ENCODE results near the gene LSR. TPM values are rescaled to one million over a fixed set of nuclear protein-coding genes. Genes with fewer than 3 reads are reported as not detected.

LSR gene
- polyA plus RNA-seq, 3 donors, result 0.08 to 0.17 TPM; not detected in 1

DNA sequence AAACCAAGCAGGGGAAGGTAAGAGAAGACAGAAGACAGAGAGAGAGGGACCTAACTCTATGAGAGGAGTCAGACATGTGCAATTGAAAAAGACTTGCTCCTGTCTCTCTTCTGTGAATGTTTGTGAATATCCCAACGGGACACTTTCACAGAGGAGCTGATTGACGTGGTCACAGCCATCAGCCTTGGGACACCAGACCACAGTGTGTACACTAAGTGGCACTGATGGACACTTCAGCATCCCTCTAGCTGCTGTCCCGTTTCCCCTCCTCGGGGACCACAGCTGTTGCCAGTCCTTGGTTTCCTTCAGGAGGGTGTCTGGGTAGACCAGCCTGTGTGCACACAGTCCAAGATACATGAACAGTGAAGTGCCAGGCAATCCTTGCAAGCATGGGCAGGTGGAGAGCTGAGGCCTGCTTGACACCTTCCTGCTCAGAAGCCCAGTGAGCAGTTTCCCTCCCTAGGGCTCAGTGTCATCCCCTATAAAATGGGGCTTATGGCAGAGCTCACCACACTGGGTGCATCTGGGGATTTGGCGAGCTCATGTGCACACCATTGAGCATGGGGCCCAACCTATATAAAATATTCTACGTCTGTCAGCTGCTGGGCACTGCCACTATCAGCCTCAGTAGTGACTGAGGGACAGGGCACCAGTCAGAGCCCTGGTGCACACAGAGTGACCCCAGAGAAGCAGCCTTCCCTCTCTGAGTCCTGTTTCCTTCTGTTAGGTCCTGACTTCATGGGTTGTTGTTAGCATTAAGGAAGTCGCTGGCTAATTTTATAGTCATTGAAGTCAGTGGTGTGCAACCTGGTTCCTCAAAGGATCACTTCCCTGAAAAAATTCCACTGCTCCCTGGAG, 15.7 kb downstream of the LSR start:
- H3K4me2 ChIP-seq (replicated peaks; ENCODE audit: extremely low read depth, low read length, poor library complexity, severe bottlenecking), result no peak overlapping the region
- no peak overlapping the region for H3K27ac ChIP-seq (ENCODE audit: low read depth in 1 of 2, low read length in 2 of 2)
- no peak overlapping the region for H2AFZ ChIP-seq (ENCODE audit: insufficient read depth, low read depth, low read length, poor library complexity, severe bottlenecking)
- H3K4me3 Mint-ChIP-seq, result peak overlapping the region in 1 of 2 donors; percentile 27
- DNase-seq, result peak in 2 of 3 donors; percentile 31 to 37
- H3K79me2 ChIP-seq (ENCODE audit: insufficient read depth, low read length), result peaks cover 12% of the 10 kb centered on the region
- H3K4me1 Mint-ChIP-seq, result peaks cover 30% of the 10 kb centered on the region
- peak overlapping the region in 4 of 7 donors; percentile 2 to 57 (median 34) for H3K27ac Mint-ChIP-seq
- H3K9me3 Mint-ChIP-seq, result peaks cover 0 to 2% (median 0%) of the 10 kb centered on the region in 7 donors
- no peak overlapping the region for H3K9ac ChIP-seq (ENCODE audit: insufficient read depth, low read length, poor library complexity, severe bottlenecking)
- WGBS (ENCODE audit: insufficient coverage), result 53% methylated on average over 5 of the region's 7 CpGs
- intact Hi-C loops (cut with micrococcal nuclease), result loop anchor here in 1 of 2 donors (5.0 to 10.0 kb wide), 3 partner anchors 42 to 122 kb away; partner anchors contain the start of gene FXYD7
- H3K27me3 ChIP-seq (ENCODE audit: control insufficient read depth in 2 of 2, insufficient read depth in 2 of 2, low read length in 2 of 2), result peaks cover 0 to 10% of the 10 kb centered on the region in 2 donors
- no peaks in the 10 kb centered on the region for H3K9me3 ChIP-seq (replicated peaks in 1 of 2; ENCODE audit: control insufficient read depth in 1 of 2, insufficient read depth in 1 of 2, low read length in 2 of 2)
- TF ChIP-seq, protein P1, sequence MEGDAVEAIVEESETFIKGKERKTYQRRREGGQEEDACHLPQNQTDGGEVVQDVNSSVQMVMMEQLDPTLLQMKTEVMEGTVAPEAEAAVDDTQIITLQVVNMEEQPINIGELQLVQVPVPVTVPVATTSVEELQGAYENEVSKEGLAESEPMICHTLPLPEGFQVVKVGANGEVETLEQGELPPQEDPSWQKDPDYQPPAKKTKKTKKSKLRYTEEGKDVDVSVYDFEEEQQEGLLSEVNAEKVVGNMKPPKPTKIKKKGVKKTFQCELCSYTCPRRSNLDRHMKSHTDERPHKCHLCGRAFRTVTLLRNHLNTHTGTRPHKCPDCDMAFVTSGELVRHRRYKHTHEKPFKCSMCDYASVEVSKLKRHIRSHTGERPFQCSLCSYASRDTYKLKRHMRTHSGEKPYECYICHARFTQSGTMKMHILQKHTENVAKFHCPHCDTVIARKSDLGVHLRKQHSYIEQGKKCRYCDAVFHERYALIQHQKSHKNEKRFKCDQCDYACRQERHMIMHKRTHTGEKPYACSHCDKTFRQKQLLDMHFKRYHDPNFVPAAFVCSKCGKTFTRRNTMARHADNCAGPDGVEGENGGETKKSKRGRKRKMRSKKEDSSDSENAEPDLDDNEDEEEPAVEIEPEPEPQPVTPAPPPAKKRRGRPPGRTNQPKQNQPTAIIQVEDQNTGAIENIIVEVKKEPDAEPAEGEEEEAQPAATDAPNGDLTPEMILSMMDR (IDR thresholded peaks at IDR 0.05), result no peak
- peaks cover 34 to 40% of the 10 kb centered on the region in 2 donors for H3K4me1 ChIP-seq (ENCODE audit: control insufficient read depth in 1 of 2, insufficient read depth in 2 of 2, low read length in 2 of 2)
- peaks cover 3% of the 10 kb centered on the region in 2 donors for H3K36me3 Mint-ChIP-seq
- H4K20me1 ChIP-seq (ENCODE audit: insufficient read depth, low read length), result no peaks in the 10 kb centered on the region
- peaks cover 6 to 22% (median 14%) of the 10 kb centered on the region in 3 donors for H3K27me3 Mint-ChIP-seq (ENCODE audit: low read depth in 3 of 3)
- no peak overlapping the region for H3K4me3 ChIP-seq (replicated peaks in 1 of 3; ENCODE audit: low read depth in 2 of 3, low read length in 3 of 3)
- no peaks in the 10 kb centered on the region for H3K36me3 ChIP-seq (replicated peaks in 1 of 2; ENCODE audit: control insufficient read depth in 1 of 2, insufficient read depth in 2 of 2, low read length in 2 of 2)

DNA sequence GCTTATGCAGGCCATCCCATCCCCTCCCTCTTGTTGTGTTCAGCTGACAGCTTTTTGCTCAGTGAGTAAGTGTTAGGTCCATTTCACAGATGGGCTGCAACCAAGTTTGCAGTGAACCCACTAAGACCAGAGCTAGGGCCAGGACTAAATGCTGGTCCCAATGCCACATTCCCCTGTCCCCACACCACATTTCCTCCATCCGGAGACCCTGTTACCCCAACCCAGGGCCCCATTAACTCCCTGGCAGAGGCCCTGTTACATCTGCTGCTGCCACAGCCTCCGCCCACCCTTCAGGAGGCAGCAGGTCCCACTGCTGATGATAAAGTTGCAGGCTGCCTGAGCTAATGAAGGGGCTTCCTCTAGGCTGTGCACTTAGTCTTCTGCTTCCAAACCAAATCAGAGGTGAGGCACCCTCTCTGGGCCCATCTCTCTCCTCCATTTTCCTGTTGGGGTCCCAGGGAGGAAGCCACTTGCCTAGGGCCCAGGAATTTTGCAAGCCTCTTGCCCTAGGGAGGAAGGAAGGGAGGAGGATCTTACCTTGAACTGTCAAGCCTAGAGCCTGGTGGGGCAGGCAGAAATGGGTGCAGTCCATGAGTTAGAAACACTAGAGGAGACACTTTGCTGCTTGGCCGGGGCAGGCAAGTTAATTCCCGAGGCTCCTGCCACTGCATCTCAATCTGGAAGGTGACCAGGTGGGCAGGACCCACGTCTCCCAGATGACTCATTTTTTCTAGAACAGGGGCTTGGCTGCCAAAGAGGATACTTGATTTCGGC, 16.5 kb downstream of the LSR start:
- no peak overlapping the region for H3K27ac ChIP-seq (ENCODE audit: low read depth in 1 of 2, low read length in 2 of 2)

More for the DNA sequence above, 16.5 kb downstream of the LSR start:
- Mint-ChIP-seq H3K27ac (peak overlapping the region in 6 of 7 donors; percentile 25 to 73 (median 50)), H3K36me3 (peaks cover 7 to 8% of the 10 kb centered on the region in 2 donors), H3K27me3 (ENCODE audit: low read depth in 3 of 3) (peaks cover 5 to 20% (median 14%) of the 10 kb centered on the region in 3 donors), H3K4me3 (peak overlapping the region; percentile 26 to 42), H3K4me1 (peaks cover 33% of the 10 kb centered on the region), H3K9me3 (peaks cover 0 to 2% (median 0%) of the 10 kb centered on the region in 7 donors)
- intact Hi-C loops (cut with micrococcal nuclease), result loop anchor here in 1 of 2 donors (5.0 to 10.0 kb wide), 3 partner anchors 43 to 123 kb away; partner anchors contain the start of gene FXYD7
- H3K9me3 ChIP-seq (replicated peaks in 1 of 2; ENCODE audit: control insufficient read depth in 1 of 2, insufficient read depth in 1 of 2, low read length in 2 of 2), result no peaks in the 10 kb centered on the region
- DNase-seq, result no peak
- peaks cover 18% of the 10 kb centered on the region for H3K79me2 ChIP-seq (ENCODE audit: insufficient read depth, low read length)
- no peak overlapping the region for H2AFZ ChIP-seq (ENCODE audit: insufficient read depth, low read depth, low read length, poor library complexity, severe bottlenecking)
- H3K36me3 ChIP-seq (replicated peaks in 1 of 2; ENCODE audit: control insufficient read depth in 1 of 2, insufficient read depth in 2 of 2, low read length in 2 of 2), result peaks cover under 1 to 4% of the 10 kb centered on the region in 2 donors
- H3K4me3 ChIP-seq (replicated peaks in 1 of 3; ENCODE audit: low read depth in 2 of 3, low read length in 3 of 3), result no peak overlapping the region
- H3K4me2 ChIP-seq (replicated peaks; ENCODE audit: extremely low read depth, low read length, poor library complexity, severe bottlenecking), result no peak overlapping the region
- TF ChIP-seq, protein P1 (IDR thresholded peaks at IDR 0.05), result no peak
- 70% methylated on average over 6 of the region's 6 CpGs for WGBS (ENCODE audit: insufficient coverage)
- H3K9ac ChIP-seq (ENCODE audit: insufficient read depth, low read length, poor library complexity, severe bottlenecking), result no peak overlapping the region
- H3K27me3 ChIP-seq (ENCODE audit: control insufficient read depth in 2 of 2, insufficient read depth in 2 of 2, low read length in 2 of 2), result peaks cover 0 to 10% of the 10 kb centered on the region in 2 donors
- peaks cover 40 to 48% of the 10 kb centered on the region in 2 donors for H3K4me1 ChIP-seq (ENCODE audit: control insufficient read depth in 1 of 2, insufficient read depth in 2 of 2, low read length in 2 of 2)
- H4K20me1 ChIP-seq (ENCODE audit: insufficient read depth, low read length), result peaks cover 6% of the 10 kb centered on the region

Data from CD14-positive monocyte (primary cell).